ENCODE data around the gene NEDD4. TPM values are rescaled to one million over a fixed set of nuclear protein-coding genes. Genes with fewer than 3 reads are reported as not detected.
A peak's percentile ranks its signal among the peaks of the same experiment; 100 is the strongest.

The NEDD4 gene
- total and polyA plus RNA-seq, 2 of the 4 experiments (the other 2 are of a cell fraction), result 27.4 to 80.7 TPM

- Histone ChIP-seq H3K18ac (ENCODE audit: low read depth, low read length) (no peak overlapping the region), H3K4me3 (ENCODE audit: insufficient read depth, low read depth, low read length) (no peak overlapping the region), H3K9me3 (ENCODE audit: control insufficient read depth, insufficient read depth, low read length) (no peaks in the 10 kb centered on the region), H3K56ac (ENCODE audit: extremely low read depth, insufficient read depth, low read length) (no peak overlapping the region), H4K20me1 (ENCODE audit: insufficient read depth, low read length) (no peaks in the 10 kb centered on the region), H3K36me3 (ENCODE audit: control insufficient read depth, insufficient read depth, low read length) (no peaks in the 10 kb centered on the region), H3K23ac (ENCODE audit: low read depth, low read length) (no peak overlapping the region), H2AFZ (replicated peaks; ENCODE audit: low read length, poor library complexity) (no peak overlapping the region), H4K8ac (ENCODE audit: low read depth in 2 of 2, low read length in 2 of 2) (no peak overlapping the region), H3K79me1 (ENCODE audit: low read depth in 1 of 2, low read length in 2 of 2) (no peaks in the 10 kb centered on the region), H2BK120ac (ENCODE audit: low read depth, low read length) (no peak overlapping the region), H2BK15ac (ENCODE audit: low read depth, low read length) (no peak overlapping the region), H3K4ac (ENCODE audit: low read depth, low read length) (no peak overlapping the region), H4K5ac (ENCODE audit: low read depth, low read length) (no peak overlapping the region), H2AK5ac (ENCODE audit: low read depth, low read length) (no peak overlapping the region), H3K27ac (ENCODE audit: insufficient read depth, low read length) (no peak overlapping the region), H3K4me1 (ENCODE audit: control insufficient read depth, insufficient read depth, low read length) (no peaks in the 10 kb centered on the region; the same call in 1 of the 2 replicates), H2AK9ac (replicated peaks; ENCODE audit: low read depth, low read length, poor library complexity) (no peak overlapping the region), H2BK20ac (ENCODE audit: low read depth, low read length) (no peak overlapping the region), H3K9ac (ENCODE audit: low read depth, low read length) (no peak overlapping the region), H3K27me3 (ENCODE audit: control insufficient read depth, insufficient read depth, low read length) (no peaks in the 10 kb centered on the region; the same call in 1 of the 2 replicates), H2BK5ac (ENCODE audit: low read depth, low read length, poor library complexity, severe bottlenecking) (no peak overlapping the region), H3K4me2 (ENCODE audit: low read depth, low read length) (no peak overlapping the region), H4K91ac (ENCODE audit: insufficient read depth, low read depth, low read length) (no peak overlapping the region), H3K14ac (replicated peaks; ENCODE audit: low read depth, low read length) (no peak overlapping the region), H3K9me1 (ENCODE audit: insufficient read depth, low read length) (peaks cover 7% of the 10 kb centered on the region; the same call in 1 of the 2 replicates)
- TF ChIP-seq CEBPB (IDR thresholded peaks at IDR 0.05; ENCODE audit: low read depth, low read length), result no peak
- TF ChIP-seq ELK1 (IDR thresholded peaks at IDR 0.05; ENCODE audit: borderline replicate concordance, low read depth, low read length), result no peak
- TF ChIP-seq RFX5 (IDR thresholded peaks at IDR 0.05; ENCODE audit: low read depth, low read length), result no peak
- no peak for TF ChIP-seq CTCF (conservative IDR thresholded peaks at IDR 0.05; ENCODE audit: low read depth, low read length)
- TF ChIP-seq RCOR1 (IDR thresholded peaks at IDR 0.05; ENCODE audit: insufficient replicate concordance, low read length), result no peak
- TF ChIP-seq USF2 (IDR thresholded peaks at IDR 0.05; ENCODE audit: low read depth, low read length), result no peak
- TF ChIP-seq SMC3 (IDR thresholded peaks at IDR 0.05; ENCODE audit: low read depth, low read length), result no peak
- TF ChIP-seq POLR2A (IDR thresholded peaks at IDR 0.05; ENCODE audit: low read depth, low read length), result no peak
- TF ChIP-seq RAD21 (IDR thresholded peaks at IDR 0.05; ENCODE audit: low read length), result no peak
- no peak for TF ChIP-seq BHLHE40 (IDR thresholded peaks at IDR 0.05; ENCODE audit: low read depth, low read length)
- TF ChIP-seq FOS (IDR thresholded peaks at IDR 0.05; ENCODE audit: low read depth, low read length), result no peak
- TF ChIP-seq MAFK (IDR thresholded peaks at IDR 0.05; ENCODE audit: low read depth, low read length), result no peak
- in situ Hi-C loops (cut with MboI; ENCODE audit: low sequenced_read_pairs) (no loop called here), intact Hi-C loops (cut with micrococcal nuclease) (no loop called here), dilution Hi-C loops (cut with HindIII; ENCODE audit: low sequenced_read_pairs, unreplicated experiment) (no loop called here)
- ChIA-PET CTCF (no interaction called here), POLR2A (ENCODE audit: unreplicated experiment) (interaction anchor here (0.6 to 0.7 kb wide), 3 partner anchors 30 to 158 kb away, joined by 3 to 13 read pairs (median 3); no protein-coding TSS in a partner anchor)
- ATAC-seq (ENCODE audit: low read depth) (peak; percentile 60; the same call in 1 of the 2 replicates), DNase-seq (peak; percentile 48)
- BruUV-seq (replicated peaks), result no TSS peak
Observed at GRCh38 chr15:55816017-55816416, 177.4 kb downstream of the NEDD4 start.

Measured in IMR-90 (cell line).